Ishikawa (cell line): ENCODE measurements around the gene RAB11FIP4.

Source experiments
- CEBPB ChIP-seq: IDR thresholded peaks from 2 replicates; pipeline ENCODE4 v1.6.1; 2012
- CREB1 ChIP-seq: IDR thresholded peaks from 2 replicates; pipeline ENCODE4 v1.6.1; 2012; ENCODE audit warnings: low read depth
- EGR1 ChIP-seq: IDR thresholded peaks from 2 replicates; pipeline ENCODE4 v1.6.1; 2012
- EP300 ChIP-seq: IDR thresholded peaks from 2 replicates; pipeline ENCODE4 v1.6.1; 2012; ENCODE audit warnings: borderline replicate concordance
- FOXM1 ChIP-seq: IDR thresholded peaks from 2 replicates; pipeline ENCODE4 v1.6.1; 2012; ENCODE audit warnings: low read depth, borderline replicate concordance
- MAX ChIP-seq: IDR thresholded peaks from 2 replicates; pipeline ENCODE4 v1.6.1; 2012
- NFIC ChIP-seq: IDR thresholded peaks from 2 replicates; pipeline ENCODE4 v1.6.1; 2012
- RAD21 ChIP-seq: IDR thresholded peaks from 2 replicates; pipeline ENCODE4 v1.6.1; 2012; ENCODE audit warnings: low read depth
- REST ChIP-seq: IDR thresholded peaks from 2 replicates; pipeline ENCODE4 v1.6.1; 2012; ENCODE audit warnings: low read depth, mild to moderate bottlenecking
- TAF1 ChIP-seq: IDR thresholded peaks from 2 replicates; pipeline ENCODE4 v1.6.1; 2012; ENCODE audit warnings: low read depth, mild to moderate bottlenecking
- TCF12 ChIP-seq: IDR thresholded peaks from 2 replicates; pipeline ENCODE4 v1.6.1; 2012; ENCODE audit warnings: low read depth
- TEAD4 ChIP-seq: IDR thresholded peaks from 2 replicates; pipeline ENCODE4 v1.6.1; 2012
- USF1 ChIP-seq: IDR thresholded peaks from 2 replicates; pipeline ENCODE4 v1.6.1; 2012
- YY1 ChIP-seq: IDR thresholded peaks from 2 replicates; pipeline ENCODE4 v1.6.1; 2012; ENCODE audit warnings: low read depth
- ZBTB7A ChIP-seq: IDR thresholded peaks from 2 replicates; pipeline ENCODE4 v1.6.1; 2012; ENCODE audit warnings: low read depth

Gene RAB11FIP4

GRCh38 chr17:31461227-31461810 lies 69.8 kb downstream of the RAB11FIP4 start:
- TF ChIP-seq NFIC: no peak
- TF ChIP-seq RAD21: no peak
- no peak for TF ChIP-seq YY1

GRCh38 chr17:31462261-31462660 lies 70.8 kb downstream of the RAB11FIP4 start:
- TF ChIP-seq REST (no peak), MAX (no peak), RAD21 (no peak), FOXM1 (no peak), CEBPB (no peak), EGR1 (no peak), ZBTB7A (no peak), TCF12 (no peak), USF1 (no peak), NFIC (no peak), CREB1 (no peak), TEAD4 (no peak)

GRCh38 chr17:31466096-31466760 lies 74.8 kb downstream of the RAB11FIP4 start:
- TF ChIP-seq FOXM1: no peak
- TF ChIP-seq CREB1: no peak
- TF ChIP-seq YY1: no peak
- no peak for TF ChIP-seq ZBTB7A
- TF ChIP-seq EGR1: no peak
- no peak for TF ChIP-seq USF1
- no peak for TF ChIP-seq TCF12
- no peak for TF ChIP-seq RAD21
- no peak for TF ChIP-seq TEAD4
- TF ChIP-seq MAX: no peak
- no peak for TF ChIP-seq TAF1
- no peak for TF ChIP-seq NFIC
- no peak for TF ChIP-seq CEBPB
- no peak for TF ChIP-seq REST
- TF ChIP-seq EP300: no peak

GRCh38 chr17:31467502-31468256 lies 76.2 kb downstream of the RAB11FIP4 start:
- TF ChIP-seq MAX: no peak
- TF ChIP-seq CEBPB: no peak
- TF ChIP-seq EGR1: no peak
- TF ChIP-seq RAD21: no peak
- no peak for TF ChIP-seq REST
- TF ChIP-seq FOXM1: no peak
- no peak for TF ChIP-seq TAF1
